HG03442 (cell line): ENCODE data around the gene CDK13.
"Not testable (repeated sequence)": the region's sequence is repeated elsewhere in the genome, so short reads cannot be mapped to it uniquely, and the experiment has no call there.

Experiments
- ATAC-seq: cut with Tn5 transposase; IDR thresholded peaks from one replicate; pipeline ENCODE4 v1.9.1; 2021; ENCODE audit warnings: mild to moderate bottlenecking, moderate library complexity; ENCODE audit not compliant: unreplicated experiment

CDK13 gene

DNA sequence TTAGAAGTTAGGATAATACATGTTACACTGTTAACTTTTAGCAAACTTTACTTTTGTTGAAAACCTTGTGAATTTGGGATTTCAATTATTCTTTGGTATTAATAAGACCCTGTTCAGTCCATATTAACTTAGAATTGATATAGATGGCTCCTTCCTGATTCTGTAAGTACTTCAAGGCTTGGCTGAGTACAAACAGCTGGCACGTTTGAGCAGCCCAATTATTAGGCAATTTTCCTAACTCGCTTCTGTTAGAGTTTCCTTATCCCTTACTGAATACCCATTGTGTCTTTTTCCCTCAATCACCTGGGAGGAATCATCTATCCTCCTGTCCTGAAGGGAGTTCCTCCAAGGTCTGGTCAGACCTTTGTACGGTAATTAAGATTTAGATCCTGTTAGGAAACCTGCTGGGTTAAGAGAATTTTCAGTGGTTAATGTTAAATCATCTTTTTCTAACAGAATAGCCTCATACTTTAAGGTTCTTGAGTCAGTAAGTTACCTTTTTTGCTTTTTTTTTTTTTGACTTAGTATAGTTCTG, 195.6 kb downstream of the CDK13 start:
- ATAC-seq: not testable (repeated sequence)

DNA sequence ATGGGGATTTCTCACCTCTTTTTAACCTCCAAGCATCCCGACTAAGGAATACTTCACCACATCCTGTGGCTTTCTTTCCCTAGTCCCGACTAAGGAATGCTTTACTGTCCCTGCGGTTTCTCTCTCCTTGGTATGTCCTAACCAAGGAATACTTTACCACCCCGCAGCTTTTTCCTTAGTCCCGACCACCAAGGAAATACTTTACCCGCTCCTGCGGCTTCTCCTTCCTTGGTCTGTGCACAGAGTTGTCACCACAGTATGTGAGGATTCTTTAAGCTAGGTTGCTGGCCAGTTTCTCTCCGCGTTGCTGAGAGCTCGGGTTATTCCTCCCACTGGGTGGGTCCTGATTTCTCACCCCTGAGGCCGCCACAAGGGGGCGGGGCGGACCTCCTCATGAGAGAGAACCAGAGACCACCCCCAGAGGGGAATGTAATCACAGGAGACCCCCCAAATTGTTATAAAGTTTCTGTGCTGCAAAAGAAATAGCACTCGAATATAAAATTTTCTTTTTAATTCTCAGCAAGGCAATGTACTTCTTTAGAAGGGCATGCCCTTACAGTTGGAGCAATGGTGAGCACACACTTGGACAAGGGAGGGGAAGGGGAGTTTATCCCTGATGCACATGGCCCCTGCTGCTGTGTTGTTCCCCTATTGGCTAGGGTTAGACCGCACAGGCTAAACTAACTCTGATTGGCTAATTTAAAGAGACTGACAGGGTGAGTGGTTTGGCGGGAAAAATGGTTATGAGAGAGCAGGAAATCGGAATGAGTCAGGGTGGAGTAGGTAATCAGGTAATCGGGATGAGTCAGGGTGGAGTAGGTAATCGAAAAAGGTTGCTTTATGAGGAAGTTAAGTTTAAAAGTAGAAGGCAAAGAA, 197.6 kb downstream of the CDK13 start:
- ATAC-seq: no peak

DNA sequence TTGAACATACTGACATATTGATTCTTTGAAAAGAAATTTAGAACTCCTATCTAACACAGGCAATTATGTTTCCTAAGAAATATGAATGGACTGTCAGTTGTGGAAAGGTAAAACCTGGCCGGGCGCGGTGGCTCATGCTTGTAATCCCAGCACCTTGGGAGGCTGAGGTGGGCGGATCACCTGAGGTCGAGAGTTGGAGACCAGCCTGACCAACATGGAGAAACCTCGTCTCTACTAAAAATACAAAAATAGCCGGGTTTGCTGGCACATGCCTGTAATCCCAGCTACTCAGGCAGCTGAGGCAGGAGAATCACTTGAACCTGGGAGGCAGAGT, 198.2 kb downstream of the CDK13 start:
- not testable (repeated sequence) for ATAC-seq

DNA sequence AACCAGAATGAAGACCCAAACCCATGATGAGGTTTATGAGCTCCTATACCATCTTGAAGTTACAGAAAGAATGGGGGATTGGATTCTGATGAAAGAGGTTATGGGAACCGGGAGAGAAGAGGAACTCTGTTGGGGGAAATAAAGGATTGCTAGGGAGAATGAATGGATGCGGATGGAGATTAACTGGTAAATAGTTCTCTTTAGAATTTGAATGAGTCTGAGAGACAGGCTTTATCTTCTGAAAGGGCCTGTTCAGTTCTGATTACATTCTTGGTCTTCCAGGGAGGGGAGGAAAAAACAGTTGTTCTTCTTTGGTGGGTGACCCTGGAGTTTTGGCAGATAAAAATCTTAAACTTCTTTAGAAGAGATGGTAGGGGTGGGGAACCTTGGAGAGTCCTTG, 198.6 kb downstream of the CDK13 start:
- no peak for ATAC-seq
